Stimulated activated CD8-positive, alpha-beta memory T cell treated with anti-CD3 and anti-CD28 coated beads, Interleukin-4, amount 100 ng/mL, for 1 hour (primary cell): Measurements from ENCODE around the gene PNPLA3.
A peak's percentile ranks its signal among the peaks of the same experiment; 100 is the strongest.

Experiments
- DNase-seq, 2 donors: peaks; one replicate each; pipeline ENCODE4 v3.0.0-alpha.2; 2020; ENCODE audit warnings: low read depth in 2 of 2, low spot score in 1 of 2

The PNPLA3 gene, protein sequence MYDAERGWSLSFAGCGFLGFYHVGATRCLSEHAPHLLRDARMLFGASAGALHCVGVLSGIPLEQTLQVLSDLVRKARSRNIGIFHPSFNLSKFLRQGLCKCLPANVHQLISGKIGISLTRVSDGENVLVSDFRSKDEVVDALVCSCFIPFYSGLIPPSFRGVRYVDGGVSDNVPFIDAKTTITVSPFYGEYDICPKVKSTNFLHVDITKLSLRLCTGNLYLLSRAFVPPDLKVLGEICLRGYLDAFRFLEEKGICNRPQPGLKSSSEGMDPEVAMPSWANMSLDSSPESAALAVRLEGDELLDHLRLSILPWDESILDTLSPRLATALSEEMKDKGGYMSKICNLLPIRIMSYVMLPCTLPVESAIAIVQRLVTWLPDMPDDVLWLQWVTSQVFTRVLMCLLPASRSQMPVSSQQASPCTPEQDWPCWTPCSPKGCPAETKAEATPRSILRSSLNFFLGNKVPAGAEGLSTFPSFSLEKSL

DNA sequence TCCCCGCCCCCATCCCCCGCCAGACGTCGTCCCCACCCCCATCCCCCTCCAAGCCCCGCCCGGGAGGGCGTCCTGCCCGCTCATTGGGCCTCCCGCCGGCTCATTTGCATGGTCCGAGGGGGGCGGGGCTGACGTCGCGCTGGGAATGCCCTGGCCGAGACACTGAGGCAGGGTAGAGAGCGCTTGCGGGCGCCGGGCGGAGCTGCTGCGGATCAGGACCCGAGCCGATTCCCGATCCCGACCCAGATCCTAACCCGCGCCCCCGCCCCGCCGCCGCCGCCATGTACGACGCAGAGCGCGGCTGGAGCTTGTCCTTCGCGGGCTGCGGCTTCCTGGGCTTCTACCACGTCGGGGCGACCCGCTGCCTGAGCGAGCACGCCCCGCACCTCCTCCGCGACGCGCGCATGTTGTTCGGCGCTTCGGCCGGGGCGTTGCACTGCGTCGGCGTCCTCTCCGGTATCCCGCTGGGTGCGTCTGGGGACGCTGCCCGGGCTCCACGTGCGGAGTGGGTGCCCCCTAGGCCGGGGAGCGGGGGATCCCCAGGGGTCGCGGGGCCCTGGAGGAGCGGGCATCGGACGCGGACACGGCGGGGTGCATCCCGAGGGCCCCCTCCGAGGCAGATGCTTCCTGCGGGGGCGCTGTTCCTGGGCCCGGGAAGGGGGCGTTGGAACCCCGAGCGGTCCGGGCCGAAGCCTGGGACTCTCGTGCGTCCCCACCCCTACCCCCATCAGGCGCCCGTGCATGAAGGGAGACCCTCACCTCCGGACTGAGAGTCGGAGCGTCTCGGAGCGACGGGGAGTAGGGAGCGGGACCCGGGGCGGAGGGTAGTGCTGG lies at the start of gene PNPLA3:
Gene PNPLA3, plus strand, starts transcription at position 175 of the 834 bp plus-strand sequence. Its CDS starts 107 bp downstream, at position 282.
- DNase-seq, result peak; percentile 31 to 65

DNA sequence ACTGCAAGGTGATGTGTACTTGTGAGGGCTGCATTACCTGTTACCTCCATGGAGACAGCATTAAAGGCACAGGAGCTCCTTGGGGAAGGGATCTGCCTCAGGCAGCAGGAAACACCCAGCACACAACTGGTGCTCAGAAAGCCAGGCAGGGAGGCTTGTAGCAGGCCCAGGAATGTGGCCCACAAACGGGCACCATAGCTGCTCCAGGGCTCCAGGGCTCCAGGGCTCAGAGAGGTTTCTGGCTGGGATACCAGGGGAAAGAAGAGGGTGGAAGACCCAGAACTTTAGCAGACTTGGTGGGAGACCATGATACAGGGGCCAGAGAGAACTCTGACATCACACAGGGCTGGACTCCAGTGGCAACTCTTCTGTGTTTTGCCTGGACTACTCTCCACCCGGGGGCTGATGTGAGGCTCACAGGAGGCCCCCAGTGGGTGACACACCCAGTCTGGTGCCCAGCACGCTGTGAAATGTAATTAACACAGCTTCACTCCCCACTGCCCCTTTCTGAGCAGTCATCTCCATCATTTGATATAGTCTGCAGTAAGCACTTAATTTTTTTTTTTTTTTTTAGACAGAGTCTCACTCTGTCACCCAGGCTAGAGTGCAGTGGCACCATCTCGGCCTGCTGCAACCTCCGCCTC lies 46.6 kb upstream of the PNPLA3 start:
- DNase-seq, result no peak

GRCh38 chr22:43878079-43878795 lies 45.4 kb upstream of the PNPLA3 start:
- no peak for DNase-seq

GRCh38 chr22:43878831-43879550 lies 44.6 kb upstream of the PNPLA3 start:
- no peak for DNase-seq

DNA sequence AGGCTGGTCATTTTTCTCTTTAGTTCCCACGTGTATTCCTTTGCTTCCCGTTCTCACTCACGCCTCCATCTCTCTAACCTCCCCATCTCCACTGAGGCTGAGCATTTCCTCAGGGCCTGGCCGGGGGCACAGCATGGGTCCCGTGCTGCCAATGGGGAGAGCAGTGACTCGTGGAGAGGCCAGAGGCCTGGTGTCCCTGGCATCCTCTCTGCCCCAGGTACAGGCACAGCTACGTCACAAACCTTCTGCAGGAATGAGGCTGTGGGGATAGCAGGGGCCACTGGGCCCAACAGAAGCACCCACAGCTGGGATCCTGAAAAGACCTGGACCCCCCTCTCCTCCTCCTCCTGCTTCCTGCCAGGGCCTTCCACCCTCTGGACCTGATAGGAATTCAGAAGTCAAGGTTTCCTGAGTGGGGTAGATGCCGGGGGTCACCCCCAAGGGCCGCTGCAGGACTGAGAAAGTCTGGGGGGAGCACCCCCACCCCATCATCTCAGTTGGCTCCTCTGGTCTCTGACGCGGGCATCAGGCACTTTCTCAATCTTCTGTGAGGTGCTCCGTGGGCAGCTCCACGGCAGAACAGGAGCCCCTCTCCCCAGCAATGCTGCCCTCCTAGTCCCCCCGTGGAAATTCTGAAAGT lies 43.6 kb upstream of the PNPLA3 start:
- DNase-seq, result no peak

GRCh38 chr22:43880541-43880991 lies 43.0 kb upstream of the PNPLA3 start:
- DNase-seq, result no peak

DNA sequence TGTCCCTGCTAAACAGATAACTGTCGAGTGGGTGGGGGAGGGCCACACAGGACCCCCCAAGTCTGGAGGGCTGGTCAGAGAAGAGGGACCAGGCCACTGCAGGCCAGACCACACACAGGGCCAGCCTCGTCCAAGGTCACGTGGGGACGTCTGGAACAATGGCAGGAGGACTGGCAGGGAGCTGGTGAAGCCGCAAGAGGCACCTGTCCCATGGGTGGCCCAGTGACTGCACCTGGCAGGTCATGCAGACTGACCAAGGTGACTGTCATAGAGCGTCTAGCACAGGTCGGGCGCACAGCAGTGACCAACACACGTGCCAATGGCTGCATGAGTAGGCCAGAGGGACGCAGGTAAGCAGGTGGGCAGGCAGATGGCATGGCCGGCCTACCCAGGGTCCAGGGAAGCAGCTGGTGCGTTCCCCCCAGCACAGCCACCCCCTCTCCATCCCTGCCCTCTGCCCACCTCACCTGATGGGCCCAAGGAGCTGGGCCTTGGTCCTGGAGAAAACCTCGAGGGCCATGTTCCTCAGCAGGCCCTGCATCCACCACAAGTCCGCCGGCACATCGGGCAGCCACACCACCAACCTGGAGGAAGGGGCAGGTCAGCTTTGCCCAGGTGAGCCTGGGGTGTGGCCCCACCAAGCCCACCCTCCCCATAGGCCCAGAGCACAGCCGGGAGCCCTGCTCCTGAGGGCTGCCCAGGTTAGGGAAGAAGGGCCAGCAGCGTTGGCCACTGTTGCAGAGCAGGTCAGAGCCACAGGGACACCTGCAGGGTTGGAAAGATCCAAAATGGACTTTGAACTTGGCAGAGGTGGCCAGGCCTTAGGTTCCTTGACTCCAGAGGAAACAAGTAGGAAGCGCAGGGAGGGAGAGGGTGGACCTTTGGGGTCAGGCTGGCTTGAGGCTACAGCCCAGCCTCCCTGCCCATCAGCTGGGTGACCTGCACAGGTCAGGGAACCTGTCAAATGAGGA lies 42.2 kb upstream of the PNPLA3 start:
- no peak for DNase-seq

DNA sequence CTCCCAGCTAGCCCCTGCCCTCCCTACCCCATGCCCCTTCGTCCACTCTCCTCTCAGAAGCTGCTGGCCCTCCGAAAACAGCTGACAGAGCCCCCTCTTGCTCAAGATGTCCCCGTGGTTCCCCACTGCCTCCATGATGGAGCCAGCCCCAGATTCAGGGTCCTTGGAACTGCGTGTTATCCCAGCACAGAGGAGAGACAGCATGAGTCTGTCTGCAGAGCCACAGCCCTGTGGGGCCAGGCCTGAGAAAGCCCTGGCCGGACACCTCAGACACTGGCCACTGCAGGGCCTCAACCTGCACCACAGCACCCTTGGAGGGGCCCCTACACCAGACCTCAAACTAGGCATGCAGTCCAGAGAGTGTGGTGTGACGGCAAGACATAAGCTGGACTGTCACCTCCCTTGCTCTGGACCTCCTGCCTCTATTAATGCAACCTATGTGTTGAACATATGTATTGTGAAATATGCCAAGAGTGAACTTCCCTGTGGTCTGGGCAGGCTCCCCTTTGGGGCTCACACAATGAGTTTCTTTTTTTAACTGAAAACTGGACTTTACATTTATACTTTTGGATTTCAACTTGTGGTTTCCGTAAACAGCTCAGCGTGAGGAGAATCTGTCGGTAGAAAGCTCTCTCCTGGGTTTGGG lies 41.4 kb upstream of the PNPLA3 start:
- DNase-seq, result no peak

- peak in 1 of 2 donors; percentile 22 for DNase-seq
Observed at GRCh38 chr22:43883012-43883661, 40.5 kb upstream of the PNPLA3 start.

DNA sequence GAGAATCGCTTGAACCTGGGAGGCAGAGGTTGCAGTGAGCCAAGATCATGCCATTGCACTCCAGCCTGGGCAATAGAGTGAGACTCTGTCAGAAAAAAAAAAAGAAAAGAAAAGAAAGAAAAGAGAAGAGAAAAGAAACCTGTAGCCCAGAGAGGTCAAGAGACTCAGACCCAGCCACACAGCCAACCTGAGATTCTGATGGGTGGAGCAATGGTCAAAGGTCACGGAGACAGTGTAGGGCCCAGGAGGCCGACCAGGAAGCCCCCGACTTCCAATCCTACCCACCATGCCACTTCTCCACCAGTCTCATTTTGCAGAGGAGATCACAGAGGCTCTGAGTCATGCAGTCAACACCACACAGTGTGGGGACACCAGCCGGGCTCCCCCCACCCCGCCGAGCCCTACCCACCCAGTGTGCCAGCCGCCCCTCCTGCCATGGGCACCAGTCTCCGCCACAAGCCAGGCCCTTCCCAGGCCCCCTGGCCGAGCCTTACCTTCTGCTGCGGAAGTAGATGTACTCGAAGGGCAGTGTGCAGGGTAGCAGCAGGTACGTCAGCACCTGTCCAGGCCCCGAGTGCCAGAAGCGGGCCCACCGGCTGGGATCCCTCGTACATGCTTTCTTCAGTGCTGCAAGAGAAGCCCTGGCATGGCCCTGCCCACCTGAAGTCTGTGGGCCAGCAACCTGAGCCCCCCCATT lies 39.7 kb upstream of the PNPLA3 start:
- no peak for DNase-seq

DNA sequence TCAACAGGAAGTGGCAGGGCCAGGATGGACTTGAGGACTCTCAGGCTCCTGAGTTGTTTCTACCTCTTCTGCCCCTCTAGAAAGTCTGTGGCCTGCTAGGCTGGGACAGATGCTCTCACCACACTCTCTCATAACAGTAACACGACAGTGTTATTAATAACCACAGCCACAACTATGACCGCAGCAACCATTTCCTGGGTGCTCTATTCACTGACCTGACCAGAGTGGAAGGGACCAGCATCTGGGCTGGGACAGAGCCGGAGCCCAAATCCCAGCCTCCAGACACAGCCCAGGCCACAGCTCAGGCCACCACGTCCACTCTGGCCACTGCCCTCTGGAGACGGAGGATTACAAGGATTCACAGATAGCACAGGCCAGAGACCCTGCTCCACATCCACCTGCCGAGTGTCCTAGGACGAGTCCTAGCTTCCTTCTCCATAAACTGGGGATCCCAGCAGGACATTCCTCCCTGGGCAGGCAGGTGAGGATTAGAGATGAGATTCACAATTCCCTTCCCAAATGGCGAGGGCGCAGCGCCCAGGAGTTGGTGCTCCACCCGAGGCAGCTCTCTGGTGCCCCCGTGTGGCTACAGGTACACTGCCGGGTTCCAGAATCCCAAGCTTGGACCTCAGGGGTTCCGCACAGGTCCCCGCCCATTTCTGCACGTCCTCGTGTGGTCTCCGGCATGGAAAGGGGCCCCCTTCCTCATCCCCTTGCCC lies 38.8 kb upstream of the PNPLA3 start:
- peak in 1 of 2 donors; percentile 9 for DNase-seq

GRCh38 chr22:43885319-43885671 lies 38.3 kb upstream of the PNPLA3 start:
- no peak for DNase-seq

DNA sequence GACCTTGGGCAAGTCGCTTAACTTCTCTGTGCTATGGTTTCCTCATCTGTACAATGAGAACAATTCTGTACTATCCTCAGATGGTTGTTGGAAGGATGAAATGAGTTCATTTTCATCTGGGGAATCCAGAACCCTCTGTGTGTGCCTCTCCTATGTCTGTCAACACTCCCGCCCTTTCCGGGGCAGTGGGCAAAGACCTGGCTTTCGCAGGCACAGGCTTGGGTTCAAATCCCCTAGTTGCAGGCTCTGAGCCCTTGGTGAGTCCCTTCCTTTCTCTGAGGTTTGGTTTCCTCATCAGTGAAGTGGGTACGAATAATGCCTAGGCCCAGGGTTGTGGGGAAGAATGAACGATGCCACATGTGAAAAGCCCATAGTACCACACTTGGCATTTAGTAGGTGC lies 37.8 kb upstream of the PNPLA3 start:
- no peak for DNase-seq

GRCh38 chr22:43886231-43886630 lies 37.4 kb upstream of the PNPLA3 start:
- no peak for DNase-seq

DNA sequence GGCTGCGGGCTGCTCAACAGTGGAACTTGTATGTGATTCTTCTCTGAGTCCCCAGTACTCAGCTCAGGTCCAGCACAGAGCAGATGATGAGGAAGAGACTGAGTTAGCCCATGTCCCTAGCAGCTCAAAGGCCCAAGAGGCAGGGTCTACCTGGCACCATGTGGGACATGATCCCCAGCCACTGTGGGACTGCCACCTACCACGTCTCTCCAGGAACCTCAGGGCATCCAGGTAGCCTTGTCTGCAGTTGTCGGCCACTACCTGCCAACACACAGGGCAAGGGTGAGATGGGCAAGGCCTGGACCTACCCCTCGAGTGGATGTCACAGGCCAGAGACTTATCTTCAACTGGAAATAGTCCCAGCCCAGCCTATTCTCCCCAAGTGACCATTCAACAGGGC lies 36.2 kb upstream of the PNPLA3 start:
- no peak for DNase-seq

- no peak for DNase-seq
Observed at GRCh38 chr22:43888740-43889139, 34.9 kb upstream of the PNPLA3 start.
